Tibial nerve (tissue), 3 donors: Measurements from ENCODE around the gene FAM83F.

Experiments used
- POLR2A ChIP-seq, 2 donors: fragments of 450-650 bp; IDR thresholded peaks; one replicate each; pipeline ENCODE4 v1.6.1; 2017; ENCODE audit warnings: antibody characterized with exemption in 2 of 2, mild to moderate bottlenecking in 2 of 2, moderate library complexity in 2 of 2
- TF ChIP-seq, protein P1 (sequence below), 5 experiments: fragments of 200-600 bp in 3 of 5; fragments of 450-650 bp in 2 of 5; sonication (generic) in 3 of 5; IDR thresholded peaks; one replicate each; pipeline ENCODE4 v1.5.1; 2016 to 2019; ENCODE audit warnings: antibody characterized with exemption in 5 of 5, mild to moderate bottlenecking in 3 of 5, moderate library complexity in 2 of 5

DNA sequence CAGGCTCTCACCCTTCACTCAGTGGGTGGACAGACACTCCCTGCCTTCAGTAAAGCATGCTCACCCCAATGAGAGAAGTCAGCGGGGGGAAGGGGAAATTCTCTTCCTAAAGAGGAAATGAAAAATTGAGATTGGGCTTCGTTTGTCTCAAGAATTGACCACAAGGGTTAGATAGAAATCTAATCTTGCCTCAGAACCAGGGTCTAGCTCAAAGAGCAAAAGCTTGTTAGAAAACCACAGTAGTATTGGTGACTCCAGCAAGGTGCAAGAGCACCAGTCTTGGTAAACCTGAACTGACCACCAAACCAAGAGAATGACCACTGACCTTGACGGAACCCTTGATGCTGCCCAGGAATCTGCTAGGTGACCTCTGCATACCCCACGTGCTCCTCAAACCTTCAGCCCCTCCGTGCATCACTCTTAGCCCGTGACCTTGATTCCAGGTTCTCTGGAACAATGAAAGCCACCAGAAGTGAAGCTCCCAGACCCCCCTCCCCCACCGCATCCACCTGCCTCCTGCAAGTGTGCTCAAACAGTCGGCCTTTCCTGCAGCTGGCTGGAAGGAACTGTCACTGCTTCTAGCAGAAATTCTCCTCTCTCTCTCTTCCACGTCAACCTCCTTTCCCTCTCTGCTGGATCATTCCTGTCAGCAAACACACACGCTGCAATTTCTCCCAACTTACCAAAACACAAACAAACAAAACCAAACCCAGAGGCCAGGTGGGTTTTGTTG is 37.7 kb upstream of the FAM83F start:
- TF ChIP-seq, protein P1, sequence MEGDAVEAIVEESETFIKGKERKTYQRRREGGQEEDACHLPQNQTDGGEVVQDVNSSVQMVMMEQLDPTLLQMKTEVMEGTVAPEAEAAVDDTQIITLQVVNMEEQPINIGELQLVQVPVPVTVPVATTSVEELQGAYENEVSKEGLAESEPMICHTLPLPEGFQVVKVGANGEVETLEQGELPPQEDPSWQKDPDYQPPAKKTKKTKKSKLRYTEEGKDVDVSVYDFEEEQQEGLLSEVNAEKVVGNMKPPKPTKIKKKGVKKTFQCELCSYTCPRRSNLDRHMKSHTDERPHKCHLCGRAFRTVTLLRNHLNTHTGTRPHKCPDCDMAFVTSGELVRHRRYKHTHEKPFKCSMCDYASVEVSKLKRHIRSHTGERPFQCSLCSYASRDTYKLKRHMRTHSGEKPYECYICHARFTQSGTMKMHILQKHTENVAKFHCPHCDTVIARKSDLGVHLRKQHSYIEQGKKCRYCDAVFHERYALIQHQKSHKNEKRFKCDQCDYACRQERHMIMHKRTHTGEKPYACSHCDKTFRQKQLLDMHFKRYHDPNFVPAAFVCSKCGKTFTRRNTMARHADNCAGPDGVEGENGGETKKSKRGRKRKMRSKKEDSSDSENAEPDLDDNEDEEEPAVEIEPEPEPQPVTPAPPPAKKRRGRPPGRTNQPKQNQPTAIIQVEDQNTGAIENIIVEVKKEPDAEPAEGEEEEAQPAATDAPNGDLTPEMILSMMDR (IDR thresholded peaks at IDR 0.05) = no peak
- TF ChIP-seq POLR2A (IDR thresholded peaks at IDR 0.05) = no peak
